ENCODE results near the gene ZCCHC2. TPM values are rescaled to one million over a fixed set of nuclear protein-coding genes. Genes with fewer than 3 reads are reported as not detected.

ZCCHC2 gene
- total RNA-seq, 2 donors from 2014 or later, result 45.4 to 50.4 TPM

DNA sequence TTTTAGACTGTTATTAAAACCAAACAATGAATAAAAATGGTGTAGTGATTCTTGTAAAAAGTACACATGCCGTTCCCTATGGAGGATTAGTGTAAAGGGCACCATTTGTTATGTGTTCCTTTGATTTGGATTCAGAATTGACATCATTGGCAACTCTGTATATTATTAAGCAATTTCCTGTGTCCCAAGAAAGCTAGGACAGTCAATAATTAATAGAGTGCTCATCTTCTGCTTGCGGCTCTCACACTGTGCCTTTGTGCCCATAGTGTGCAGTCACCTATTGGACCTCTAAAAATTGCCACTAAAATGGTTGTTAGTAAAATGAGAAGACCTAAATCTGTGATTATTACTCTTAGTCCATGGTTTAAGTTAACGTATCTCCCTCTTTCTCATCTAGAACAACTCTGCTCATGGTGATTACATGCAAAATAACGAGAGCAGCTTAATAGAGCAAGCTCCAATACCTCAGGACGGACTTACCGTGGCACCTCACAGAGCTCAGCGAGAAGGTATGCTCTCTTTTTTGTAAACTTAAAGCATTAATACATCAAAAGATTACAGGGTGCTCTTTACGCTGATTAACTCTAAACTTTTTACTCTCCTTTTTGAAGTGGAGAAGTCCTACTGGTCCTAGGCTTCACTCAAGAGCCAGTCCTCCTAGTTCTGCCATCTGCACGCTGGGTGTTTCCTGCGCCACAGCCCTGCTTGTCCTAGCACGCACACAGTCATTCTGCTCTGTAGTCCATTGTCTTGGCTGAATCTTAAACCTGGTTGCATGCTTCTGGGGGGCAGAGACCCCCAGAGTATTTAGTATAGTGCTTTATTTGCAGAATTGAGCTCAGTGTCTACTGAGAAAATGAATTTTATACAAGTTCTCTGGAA is 16.7 kb downstream of the ZCCHC2 start:
- no peaks in the 10 kb centered on the region for H3K9me3 Mint-ChIP-seq
- H3K4me3 Mint-ChIP-seq, result no peak overlapping the region
- H3K36me3 Mint-ChIP-seq (ENCODE audit: low read depth), result peaks cover 60% of the 10 kb centered on the region
- no peaks in the 10 kb centered on the region for H3K27me3 Mint-ChIP-seq
- ATAC-seq (replicated peaks), result no peak
- peaks cover 10% of the 10 kb centered on the region for H3K4me1 Mint-ChIP-seq
- H3K27ac Mint-ChIP-seq, result no peak overlapping the region

DNA sequence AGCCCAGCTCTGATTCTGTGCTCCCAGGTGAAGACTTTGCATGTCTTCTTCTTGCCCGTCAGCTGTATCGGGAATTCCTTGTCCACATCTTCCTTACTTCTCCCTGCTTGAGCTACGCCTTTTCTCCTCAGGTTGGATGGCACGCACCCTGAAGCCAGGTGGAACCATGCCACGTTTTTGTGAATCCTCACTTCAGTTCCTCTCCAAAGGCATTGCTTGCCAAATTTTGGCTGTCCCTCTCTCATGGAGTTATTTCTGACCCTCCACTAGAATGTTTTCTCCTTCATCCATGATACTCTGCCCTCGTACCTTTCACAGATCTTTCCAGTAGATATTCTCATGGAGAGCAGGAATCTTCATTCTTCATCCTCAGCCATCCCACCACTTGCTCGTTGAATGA is 20.2 kb downstream of the ZCCHC2 start:
- Mint-ChIP-seq H3K9me3 (no peaks in the 10 kb centered on the region), H3K27ac (peak overlapping the region; percentile 51), H3K36me3 (ENCODE audit: low read depth) (peaks cover 88% of the 10 kb centered on the region), H3K4me1 (peaks cover 4% of the 10 kb centered on the region), H3K27me3 (no peaks in the 10 kb centered on the region), H3K4me3 (no peak overlapping the region)
- ATAC-seq (replicated peaks), result no peak

DNA sequence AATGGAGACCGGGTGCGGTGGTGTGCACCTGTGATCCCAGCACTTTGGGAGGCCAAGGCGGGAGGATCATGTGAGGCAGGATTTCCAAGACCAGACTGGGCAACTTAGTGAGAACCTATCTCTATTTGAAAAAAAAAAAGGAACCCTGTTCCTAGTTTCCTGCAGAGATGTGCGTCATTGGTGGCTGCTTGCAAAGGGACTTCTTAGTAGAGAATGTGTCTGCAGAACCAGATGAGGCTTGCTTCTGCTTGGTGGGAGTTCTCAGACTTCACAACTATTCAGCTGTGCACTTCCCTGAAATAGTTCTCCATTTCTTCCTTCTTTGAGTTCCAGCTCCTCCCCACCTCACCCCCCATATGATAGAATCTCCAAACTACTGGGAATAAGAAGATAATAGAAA is 22.3 kb downstream of the ZCCHC2 start:
- no peaks in the 10 kb centered on the region for H3K27me3 Mint-ChIP-seq
- no peak for ATAC-seq (replicated peaks)
- H3K4me3 Mint-ChIP-seq, result no peak overlapping the region
- no peaks in the 10 kb centered on the region for H3K4me1 Mint-ChIP-seq
- peak overlapping the region; percentile 41 for H3K27ac Mint-ChIP-seq
- H3K9me3 Mint-ChIP-seq, result no peaks in the 10 kb centered on the region
- H3K36me3 Mint-ChIP-seq (ENCODE audit: low read depth), result peaks cover 98% of the 10 kb centered on the region

DNA sequence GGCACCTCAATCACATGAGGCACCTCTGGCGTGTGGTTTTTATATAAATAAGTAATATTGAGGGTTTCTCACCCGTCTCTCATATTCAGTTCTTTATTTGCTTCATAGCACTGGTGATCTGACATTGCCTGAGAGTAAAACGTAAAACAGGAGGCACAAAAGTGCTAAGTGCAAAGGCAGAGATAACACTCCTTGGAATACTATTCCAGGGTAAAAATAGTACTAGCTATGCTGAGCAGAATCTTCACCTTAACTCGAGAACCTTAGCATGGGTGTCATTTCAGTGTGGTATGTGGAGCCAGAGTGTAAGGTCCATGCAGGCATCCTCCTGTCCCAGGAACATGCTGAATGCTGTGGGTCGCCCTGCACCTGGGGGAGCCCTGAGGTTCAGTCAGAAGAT is 26.9 kb downstream of the ZCCHC2 start:
- H3K27me3 Mint-ChIP-seq, result no peaks in the 10 kb centered on the region
- no peak overlapping the region for H3K27ac Mint-ChIP-seq
- H3K9me3 Mint-ChIP-seq, result no peaks in the 10 kb centered on the region
- H3K4me1 Mint-ChIP-seq, result peaks cover 16% of the 10 kb centered on the region
- H3K36me3 Mint-ChIP-seq (ENCODE audit: low read depth), result peaks cover 98% of the 10 kb centered on the region
- ATAC-seq (replicated peaks), result no peak
- H3K4me3 Mint-ChIP-seq, result no peak overlapping the region

DNA sequence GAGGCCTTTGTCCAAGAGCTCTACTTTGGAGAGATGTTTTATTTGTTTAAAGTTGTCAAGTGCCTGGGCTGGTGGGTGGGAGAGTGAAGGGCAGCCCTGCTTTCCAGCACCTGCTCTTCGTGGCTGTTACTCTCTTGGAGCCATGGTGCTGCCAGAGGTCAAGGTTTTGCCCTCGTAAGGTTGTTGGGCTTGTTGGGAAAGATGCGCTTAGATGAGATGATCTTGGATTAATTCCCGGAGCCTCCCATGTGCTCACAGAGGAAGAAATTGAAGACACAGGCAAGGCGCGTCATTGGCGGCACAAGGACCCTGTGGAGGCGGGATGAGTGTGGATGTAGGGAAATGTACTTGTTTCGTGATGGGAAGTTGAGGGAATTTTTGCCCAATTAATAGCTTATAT is 27.9 kb downstream of the ZCCHC2 start:
- ATAC-seq (replicated peaks), result no peak
- H3K27ac Mint-ChIP-seq, result peak overlapping the region; percentile 11
- peaks cover 16% of the 10 kb centered on the region for H3K4me1 Mint-ChIP-seq
- H3K27me3 Mint-ChIP-seq, result no peaks in the 10 kb centered on the region
- peaks cover 98% of the 10 kb centered on the region for H3K36me3 Mint-ChIP-seq (ENCODE audit: low read depth)
- no peak overlapping the region for H3K4me3 Mint-ChIP-seq
- H3K9me3 Mint-ChIP-seq, result no peaks in the 10 kb centered on the region

DNA sequence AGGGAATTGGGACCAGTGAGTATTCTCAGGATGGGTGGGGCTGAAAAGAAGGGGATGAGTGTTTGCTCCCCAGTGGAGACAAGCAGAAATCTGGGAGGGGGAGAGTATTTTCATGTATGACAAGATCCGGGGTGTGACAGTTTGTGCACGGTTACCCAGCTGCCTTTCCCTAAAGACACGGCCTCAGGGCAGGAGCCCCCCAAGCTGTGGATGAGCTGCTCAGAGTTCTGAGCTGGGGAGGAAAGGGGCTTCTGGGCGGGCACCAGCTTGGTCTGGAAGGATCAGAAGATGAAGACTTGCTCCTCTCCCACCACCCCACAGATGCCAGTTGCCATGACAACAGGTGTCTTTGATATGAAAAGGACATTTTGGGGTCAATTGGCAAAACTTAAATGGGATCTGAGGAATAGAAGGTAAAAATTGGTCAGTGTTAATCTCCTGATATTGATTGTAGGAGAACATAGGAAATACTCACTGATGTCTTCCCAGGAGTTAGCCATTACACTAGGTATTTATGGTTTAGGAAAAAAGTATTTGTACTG is 29.2 kb downstream of the ZCCHC2 start:
- Mint-ChIP-seq H3K27me3 (no peaks in the 10 kb centered on the region), H3K9me3 (no peaks in the 10 kb centered on the region), H3K4me3 (no peak overlapping the region), H3K27ac (peak overlapping the region; percentile 11), H3K4me1 (peaks cover 19% of the 10 kb centered on the region), H3K36me3 (ENCODE audit: low read depth) (peaks cover 98% of the 10 kb centered on the region)
- ATAC-seq (replicated peaks), result no peak

DNA sequence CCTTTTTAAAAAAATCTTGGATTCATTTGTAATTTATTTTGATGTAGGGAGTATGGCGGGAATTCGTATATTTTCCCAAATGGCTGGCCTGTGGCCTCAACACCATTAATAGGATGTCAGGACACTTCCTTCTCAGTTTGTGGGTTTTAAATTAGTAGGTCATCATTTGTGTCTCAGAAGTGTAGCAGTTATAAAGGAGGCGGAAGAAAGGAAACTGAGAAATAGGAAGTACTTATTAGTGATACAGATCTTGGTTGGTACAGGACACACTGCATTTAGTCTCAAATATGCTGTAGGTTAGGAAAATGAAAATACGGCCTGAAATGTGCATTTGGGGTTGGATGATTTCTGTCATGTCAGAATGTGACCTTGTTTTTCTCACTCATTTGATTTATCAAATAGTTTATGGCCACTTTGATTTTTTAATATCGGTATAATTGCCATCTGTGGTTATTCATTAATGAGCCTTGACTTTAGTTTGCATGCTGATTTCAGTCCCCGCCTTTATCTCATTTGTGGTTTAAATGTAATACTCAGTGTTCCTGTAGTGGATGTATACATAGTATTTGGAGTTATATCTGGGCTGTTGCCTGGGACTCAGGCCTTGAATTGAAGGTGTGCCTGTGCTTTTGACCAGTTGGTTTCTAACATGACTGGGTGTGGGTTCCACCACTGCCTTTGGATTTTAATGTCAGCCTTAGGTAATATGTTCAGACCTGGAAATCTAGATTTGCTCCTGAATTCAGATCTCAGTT is 31.4 kb downstream of the ZCCHC2 start:
- Mint-ChIP-seq H3K4me1 (peaks cover 19% of the 10 kb centered on the region), H3K36me3 (ENCODE audit: low read depth) (peaks cover 98% of the 10 kb centered on the region), H3K4me3 (no peak overlapping the region), H3K27me3 (no peaks in the 10 kb centered on the region), H3K27ac (peak overlapping the region; percentile 69), H3K9me3 (no peaks in the 10 kb centered on the region)
- ATAC-seq (replicated peaks), result no peak

DNA sequence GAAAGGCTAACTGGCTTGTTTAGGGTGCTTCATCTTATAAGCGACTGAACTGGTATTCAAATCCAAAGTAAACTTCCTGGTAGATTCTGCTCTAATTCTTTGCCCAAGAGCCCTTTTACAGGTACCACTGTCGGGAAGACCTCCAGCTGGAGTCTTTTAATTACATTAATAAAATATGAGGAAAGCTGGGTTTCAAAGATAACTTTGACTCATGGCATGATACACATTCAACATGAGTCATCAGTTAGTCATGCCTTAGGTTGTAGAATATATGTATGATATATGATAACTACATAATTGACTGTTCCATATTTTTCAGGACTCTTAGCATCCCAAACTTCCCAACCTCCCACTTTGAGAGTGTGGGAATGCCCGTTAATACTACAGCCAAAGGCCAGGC is 32.3 kb downstream of the ZCCHC2 start:
- H3K36me3 Mint-ChIP-seq (ENCODE audit: low read depth), result peaks cover 98% of the 10 kb centered on the region
- peak; percentile 90 for ATAC-seq (replicated peaks)
- no peaks in the 10 kb centered on the region for H3K27me3 Mint-ChIP-seq
- H3K9me3 Mint-ChIP-seq, result no peaks in the 10 kb centered on the region
- peak overlapping the region; percentile 69 for H3K27ac Mint-ChIP-seq
- no peak overlapping the region for H3K4me3 Mint-ChIP-seq
- H3K4me1 Mint-ChIP-seq, result peaks cover 19% of the 10 kb centered on the region

DNA sequence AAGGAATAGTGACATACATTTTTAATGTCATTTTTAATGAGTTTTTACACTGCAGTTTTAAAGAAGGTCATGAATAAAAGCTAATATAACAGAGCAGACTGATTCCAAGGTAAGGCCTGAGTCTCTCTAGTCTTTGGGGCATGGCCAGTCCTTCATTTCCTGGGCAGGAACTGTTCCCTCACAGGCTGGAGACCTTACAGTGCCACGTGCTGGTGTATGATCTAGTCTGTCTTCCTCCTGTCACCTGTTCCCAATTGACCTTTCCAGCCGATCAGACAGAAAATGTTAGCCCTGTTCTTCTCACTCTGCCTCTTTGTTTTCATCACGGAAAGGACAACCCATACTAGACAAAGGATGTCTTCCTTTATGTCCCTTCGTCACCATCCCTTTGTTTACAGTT is 33.6 kb downstream of the ZCCHC2 start:
- Mint-ChIP-seq H3K36me3 (ENCODE audit: low read depth) (peaks cover 98% of the 10 kb centered on the region), H3K27ac (peak overlapping the region; percentile 29)

DNA sequence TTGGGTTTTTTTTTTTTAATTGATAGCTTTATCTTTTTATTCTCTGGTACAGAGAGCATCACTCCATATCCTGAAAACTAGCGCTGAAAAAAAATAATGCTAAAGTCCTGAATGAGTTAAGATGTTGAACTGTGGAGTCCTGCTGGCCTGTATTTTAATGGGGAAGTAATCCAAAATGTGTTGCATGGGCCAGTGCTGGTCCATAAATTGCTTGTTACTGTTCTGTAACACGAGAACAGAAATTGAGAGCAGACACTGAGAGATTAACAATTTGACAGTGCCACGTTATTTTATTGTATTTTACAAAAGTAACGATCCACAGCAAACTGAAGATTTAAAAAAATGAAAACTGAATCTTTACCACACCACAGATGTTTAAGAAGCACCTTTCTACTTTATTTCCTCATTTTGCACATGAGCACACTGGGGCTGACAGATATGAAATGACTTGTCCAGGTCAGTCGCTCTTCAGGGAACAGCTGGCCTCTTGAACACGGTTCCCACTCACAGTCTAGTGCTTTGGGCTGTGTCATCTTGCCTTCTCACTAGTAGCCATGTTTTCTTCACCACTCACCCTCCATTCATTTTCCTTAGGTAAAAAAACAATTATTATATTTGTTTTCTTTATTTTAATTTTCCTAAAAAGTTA is 35.3 kb downstream of the ZCCHC2 start:
- H3K4me1 Mint-ChIP-seq, result peaks cover 18% of the 10 kb centered on the region
- H3K27me3 Mint-ChIP-seq, result no peaks in the 10 kb centered on the region
- no peak overlapping the region for H3K4me3 Mint-ChIP-seq
- peaks cover 98% of the 10 kb centered on the region for H3K36me3 Mint-ChIP-seq (ENCODE audit: low read depth)
- ATAC-seq (replicated peaks), result no peak
- no peaks in the 10 kb centered on the region for H3K9me3 Mint-ChIP-seq
- no peak overlapping the region for H3K27ac Mint-ChIP-seq

More for the DNA sequence above, 33.6 kb downstream of the ZCCHC2 start:
- Mint-ChIP-seq H3K27me3 (no peaks in the 10 kb centered on the region), H3K9me3 (no peaks in the 10 kb centered on the region), H3K4me3 (no peak overlapping the region), H3K4me1 (peaks cover 16% of the 10 kb centered on the region)
- no peak for ATAC-seq (replicated peaks)

DNA sequence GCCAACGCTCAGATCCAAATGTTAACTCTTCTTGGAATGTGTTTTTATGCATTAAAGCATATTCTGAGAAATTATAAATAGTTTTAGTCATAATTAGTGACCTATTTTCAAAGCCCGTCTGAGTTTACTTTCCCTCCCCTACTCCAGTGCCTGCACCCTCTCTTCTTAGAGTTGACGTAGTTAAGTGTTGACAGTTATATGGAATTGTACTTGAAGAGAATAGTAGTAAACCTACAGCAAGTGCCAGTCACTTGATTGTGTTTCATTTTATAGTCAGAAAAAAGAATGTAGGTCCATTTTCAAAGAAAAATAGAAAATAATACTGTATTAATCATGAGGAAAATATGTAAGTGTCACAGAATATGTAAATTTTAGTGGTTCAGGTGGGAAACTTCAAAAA is 41.2 kb downstream of the ZCCHC2 start:
- no peak for ATAC-seq (replicated peaks)
- Mint-ChIP-seq H3K27ac (no peak overlapping the region), H3K4me3 (no peak overlapping the region), H3K36me3 (ENCODE audit: low read depth) (peaks cover 100% of the 10 kb centered on the region), H3K27me3 (no peaks in the 10 kb centered on the region), H3K9me3 (no peaks in the 10 kb centered on the region), H3K4me1 (peaks cover 5% of the 10 kb centered on the region)

DNA sequence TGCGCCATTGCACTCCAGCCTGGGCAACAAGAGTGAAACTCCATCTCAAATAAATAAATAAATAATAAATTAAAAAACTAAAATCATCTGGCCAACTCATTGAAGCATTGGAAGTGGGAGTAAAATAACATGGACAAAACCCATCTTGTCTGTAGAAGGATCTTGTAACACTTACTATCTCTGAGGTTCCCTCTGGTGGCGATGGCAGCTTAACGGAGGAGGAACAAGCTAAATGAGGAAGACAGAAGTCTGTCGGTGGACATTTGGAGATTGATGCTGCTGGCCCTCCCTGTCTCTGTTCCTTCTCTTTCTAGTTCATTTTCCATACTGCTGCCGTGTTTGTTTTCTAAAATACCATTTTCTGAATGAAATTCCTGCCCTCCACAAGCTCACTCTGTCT is 43.4 kb downstream of the ZCCHC2 start:
- H3K36me3 Mint-ChIP-seq (ENCODE audit: low read depth), result peaks cover 99% of the 10 kb centered on the region
- H3K4me3 Mint-ChIP-seq, result no peak overlapping the region
- no peak for ATAC-seq (replicated peaks)
- peaks cover 13% of the 10 kb centered on the region for H3K4me1 Mint-ChIP-seq
- H3K27ac Mint-ChIP-seq, result peak overlapping the region; percentile 6
- no peaks in the 10 kb centered on the region for H3K9me3 Mint-ChIP-seq
- H3K27me3 Mint-ChIP-seq, result no peaks in the 10 kb centered on the region

DNA sequence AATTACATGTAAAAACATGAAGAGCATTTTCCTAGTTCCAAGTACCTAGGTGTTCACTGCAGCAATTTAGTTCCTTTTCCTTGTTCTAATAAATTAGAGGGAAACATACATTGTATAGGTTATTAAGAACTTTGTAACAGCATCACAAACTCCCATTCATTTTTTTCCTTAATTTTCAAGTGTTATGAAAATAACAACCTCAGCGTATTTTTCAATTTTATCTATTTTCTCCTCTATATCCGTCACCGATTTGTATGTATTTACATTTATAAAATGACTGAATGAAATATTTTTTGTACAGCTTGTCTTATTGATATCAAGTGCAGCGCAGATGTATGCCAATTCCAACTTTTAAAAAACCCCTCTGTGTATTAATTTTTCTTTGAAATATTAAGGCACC is 44.0 kb downstream of the ZCCHC2 start:
- H3K4me3 Mint-ChIP-seq, result no peak overlapping the region
- H3K27ac Mint-ChIP-seq, result peak overlapping the region; percentile 6
- H3K4me1 Mint-ChIP-seq, result peaks cover 14% of the 10 kb centered on the region
- peaks cover 99% of the 10 kb centered on the region for H3K36me3 Mint-ChIP-seq (ENCODE audit: low read depth)
- no peaks in the 10 kb centered on the region for H3K27me3 Mint-ChIP-seq
- ATAC-seq (replicated peaks), result no peak
- H3K9me3 Mint-ChIP-seq, result no peaks in the 10 kb centered on the region

DNA sequence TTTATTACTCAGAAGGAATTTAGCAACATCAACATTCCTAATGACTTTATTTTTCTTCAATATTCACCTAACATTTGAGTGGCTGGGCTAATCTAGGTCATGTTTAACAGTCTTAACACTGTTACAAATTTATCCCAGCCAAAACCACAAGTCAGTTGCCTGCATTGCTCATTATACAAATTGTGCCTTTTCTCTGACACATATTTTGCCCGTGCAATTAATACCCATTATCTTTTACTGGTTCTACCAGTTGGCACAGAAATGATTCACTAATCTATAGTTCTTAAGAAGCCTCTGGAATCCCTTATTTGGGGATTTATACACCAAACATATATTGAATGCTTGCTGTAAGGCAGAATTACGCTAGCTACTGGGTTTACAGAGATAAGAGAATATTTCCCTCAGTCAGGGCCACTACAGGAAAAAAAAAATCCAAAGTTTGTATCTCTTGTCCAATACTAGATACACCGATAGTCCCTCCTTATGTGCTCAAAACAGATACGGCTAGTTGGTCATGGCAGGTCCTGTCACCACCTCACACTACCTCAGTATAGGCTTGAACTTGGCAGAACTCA is 46.3 kb downstream of the ZCCHC2 start:
- Mint-ChIP-seq H3K27ac (peak overlapping the region; percentile 14), H3K36me3 (ENCODE audit: low read depth) (peaks cover 99% of the 10 kb centered on the region), H3K9me3 (no peaks in the 10 kb centered on the region), H3K27me3 (no peaks in the 10 kb centered on the region), H3K4me1 (peaks cover 13% of the 10 kb centered on the region), H3K4me3 (no peak overlapping the region)
- no peak for ATAC-seq (replicated peaks)
